Ectodermal cell (in vitro differentiated cells): Measurements from ENCODE around the gene LPCAT4.
"Not testable (repeated sequence)": the region's sequence is repeated elsewhere in the genome, so short reads cannot be mapped to it uniquely, and the experiment has no call there.

Source experiments
- H3K27ac ChIP-seq: 2 replicates; pipeline ENCODE4 v1.7.0; 2013; ENCODE audit warnings: mild to moderate bottlenecking, low read depth, low read length; ENCODE audit not compliant: insufficient read depth, poor library complexity, severe bottlenecking
- H3K27me3 ChIP-seq: 2 replicates; pipeline ENCODE4 v1.7.0; 2013; ENCODE audit warnings: mild to moderate bottlenecking, low read length; ENCODE audit not compliant: insufficient read depth, control insufficient read depth, poor library complexity, severe bottlenecking
- H3K36me3 ChIP-seq: one replicate; pipeline ENCODE4 v1.7.0; 2013; ENCODE audit warnings: low read length; ENCODE audit not compliant: control insufficient read depth, insufficient read depth
- H3K4me1 ChIP-seq: one replicate; pipeline ENCODE4 v1.7.0; 2013; ENCODE audit warnings: low read length; ENCODE audit not compliant: control insufficient read depth, insufficient read depth
- H3K4me3 ChIP-seq: 2 replicates; pipeline ENCODE4 v1.7.0; 2013; ENCODE audit warnings: low read depth, low read length, control low read depth; ENCODE audit not compliant: insufficient read depth
- H3K9me3 ChIP-seq: 2 replicates; pipeline ENCODE4 v1.7.0; 2013; ENCODE audit warnings: mild to moderate bottlenecking, low read length, moderate library complexity; ENCODE audit not compliant: control insufficient read depth
- WGBS, 2 experiments: methylation state at CpG; one replicate each; pipeline ENCODE4 v1.1.7; 2013; ENCODE audit warnings: missing lambda C conversion rate in 2 of 2; 5-methylcytosine and 5-hydroxymethylcytosine counted together

LPCAT4 gene

DNA sequence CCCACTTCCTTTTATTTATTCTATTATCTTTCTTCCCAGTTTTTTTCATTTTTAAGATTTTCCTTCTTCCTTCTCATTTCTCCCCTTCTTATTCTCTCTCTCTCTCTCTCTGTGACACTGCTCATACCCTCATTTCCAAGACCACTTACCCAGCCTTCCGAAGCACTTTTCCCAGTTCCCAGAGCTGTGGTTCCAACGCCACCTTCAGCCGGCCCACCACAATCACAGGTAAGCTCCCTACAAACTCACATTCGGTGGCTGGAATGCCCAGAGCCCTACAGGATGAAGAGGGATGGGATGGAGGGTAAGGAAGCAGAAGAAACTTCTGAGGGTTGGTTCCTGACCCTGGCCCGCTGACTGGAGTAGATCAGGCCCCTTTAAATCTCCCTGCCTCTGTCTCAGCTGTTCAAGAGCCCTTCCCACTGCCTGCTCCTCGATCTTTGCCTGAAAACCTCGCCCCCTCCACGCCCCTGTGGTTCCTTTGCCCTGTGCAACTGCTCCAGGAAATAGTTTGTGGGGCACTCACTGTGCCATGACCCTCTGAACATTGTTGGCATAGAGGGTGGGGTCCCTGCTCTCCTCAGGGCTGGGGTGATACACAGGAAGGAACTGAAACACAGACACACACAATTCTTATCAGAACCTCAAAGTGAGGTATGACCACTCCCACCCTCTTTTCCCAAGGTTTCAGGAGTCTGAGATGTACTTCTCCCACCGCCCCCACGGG, 4.8 kb downstream of the LPCAT4 start:
- peaks cover 10% of the 10 kb centered on the region for H3K4me1 ChIP-seq
- H3K36me3 ChIP-seq, result peaks cover 15% of the 10 kb centered on the region
- no peak overlapping the region for H3K4me3 ChIP-seq
- H3K27ac ChIP-seq, result no peak overlapping the region
- WGBS, 2 experiments, result 89 to 91% methylated on average over 9 to 10 of the region's 10 CpGs
- no peaks in the 10 kb centered on the region for H3K27me3 ChIP-seq
- H3K9me3 ChIP-seq, result no peaks in the 10 kb centered on the region

DNA sequence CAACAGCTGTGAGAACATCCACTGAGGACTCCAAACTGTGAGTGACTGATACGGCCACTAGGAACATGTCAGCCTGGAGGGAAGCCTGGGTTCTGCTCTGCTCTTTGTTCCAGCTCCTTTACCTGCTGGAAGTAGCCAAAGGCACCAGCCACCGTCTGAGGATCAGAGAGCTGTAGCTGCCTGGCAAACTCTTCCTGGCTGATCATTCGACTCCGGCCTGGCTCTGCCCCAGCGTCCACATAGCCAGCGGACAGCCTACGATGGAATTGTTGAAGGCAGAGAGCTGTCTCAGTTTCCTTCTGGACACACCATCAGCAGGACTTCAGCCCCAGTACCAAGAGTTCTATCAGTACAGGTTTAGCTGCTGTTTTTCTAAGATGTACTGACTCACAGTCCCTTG, 5.7 kb downstream of the LPCAT4 start:
- no peak overlapping the region for H3K4me3 ChIP-seq
- 95 to 96% methylated on average over 7 of the region's 7 CpGs for WGBS, 2 experiments
- no peaks in the 10 kb centered on the region for H3K27me3 ChIP-seq
- no peaks in the 10 kb centered on the region for H3K9me3 ChIP-seq
- peaks cover 21% of the 10 kb centered on the region for H3K36me3 ChIP-seq
- H3K4me1 ChIP-seq, result peaks cover 10% of the 10 kb centered on the region
- H3K27ac ChIP-seq, result no peak overlapping the region

DNA sequence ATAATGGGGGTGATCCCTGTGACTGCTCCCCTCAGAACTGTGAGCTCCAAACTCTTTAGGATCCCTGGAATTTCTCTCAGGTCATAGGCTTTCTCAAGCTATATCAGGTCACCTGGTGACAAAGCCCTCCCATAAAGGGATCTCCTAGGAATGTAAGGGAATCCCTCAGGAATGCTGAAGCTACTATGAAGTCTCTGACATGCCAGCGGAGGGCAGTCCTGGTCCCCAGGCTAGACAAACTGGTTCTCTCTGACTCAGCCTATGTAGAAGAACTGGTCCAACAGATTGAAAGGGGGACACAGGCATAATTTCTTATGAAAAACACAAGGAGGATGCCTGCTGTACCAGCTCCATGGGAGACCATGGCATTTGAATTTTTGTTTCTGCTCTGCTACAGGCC, 6.7 kb downstream of the LPCAT4 start:
- whole genome bisulfite sequencing, 2 experiments, result 78 to 84% methylated on average over 1 of the region's 1 CpG
- H3K4me1 ChIP-seq, result peaks cover 2% of the 10 kb centered on the region
- H3K27ac ChIP-seq, result no peak overlapping the region
- H3K9me3 ChIP-seq, result no peaks in the 10 kb centered on the region
- no peaks in the 10 kb centered on the region for H3K27me3 ChIP-seq
- H3K4me3 ChIP-seq, result no peak overlapping the region
- peaks cover 21% of the 10 kb centered on the region for H3K36me3 ChIP-seq

DNA sequence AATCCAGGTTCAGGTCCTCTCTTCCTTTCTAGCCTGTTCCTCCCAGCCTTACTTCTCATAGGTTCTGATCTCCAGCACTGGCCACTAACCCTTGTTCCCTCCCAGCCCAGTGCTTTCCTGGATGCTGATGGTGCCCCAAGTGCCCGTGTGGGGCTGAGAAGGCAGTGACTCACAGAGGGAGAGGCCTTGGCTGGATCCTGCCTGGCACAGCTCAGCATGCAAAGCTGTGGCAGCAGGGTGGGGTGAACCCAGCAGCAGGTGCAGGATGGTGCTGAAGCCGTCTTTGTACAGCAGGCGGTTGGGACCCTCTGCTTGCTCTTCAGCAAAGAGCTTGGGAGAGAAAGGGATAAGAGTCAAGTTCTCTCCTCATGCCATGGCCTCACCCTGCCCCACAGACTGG, 7.6 kb downstream of the LPCAT4 start:
- Histone ChIP-seq H3K4me1 (no peaks in the 10 kb centered on the region), H3K9me3 (no peaks in the 10 kb centered on the region), H3K36me3 (peaks cover 21% of the 10 kb centered on the region), H3K27ac (no peak overlapping the region), H3K4me3 (no peak overlapping the region), H3K27me3 (no peaks in the 10 kb centered on the region)
- WGBS, 2 experiments, result 97% methylated on average over 3 of the region's 3 CpGs

DNA sequence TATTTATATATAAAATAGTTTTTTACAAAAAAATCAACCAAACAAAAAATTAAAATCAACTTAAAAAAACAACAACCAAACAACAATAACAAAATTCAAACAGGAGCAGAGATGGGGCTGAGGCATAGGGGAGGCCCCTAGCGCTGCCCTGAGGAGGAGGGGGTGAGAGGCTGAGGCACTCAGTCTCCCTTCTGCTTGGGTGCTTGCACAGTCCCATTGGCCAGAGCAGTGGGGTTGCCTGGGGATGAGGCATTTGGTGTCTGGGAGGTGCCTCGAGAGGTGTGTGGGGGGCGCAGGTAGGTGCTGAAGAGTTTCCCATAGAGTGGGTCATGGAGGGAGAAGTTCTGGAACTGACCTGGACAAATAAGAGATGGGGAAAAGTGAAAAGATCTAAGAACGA, 8.0 kb downstream of the LPCAT4 start:
- Histone ChIP-seq H3K9me3 (no peaks in the 10 kb centered on the region), H3K36me3 (peaks cover 21% of the 10 kb centered on the region), H3K4me3 (no peak overlapping the region), H3K27me3 (no peaks in the 10 kb centered on the region), H3K4me1 (no peaks in the 10 kb centered on the region), H3K27ac (no peak overlapping the region)
- 91 to 95% methylated on average over 4 of the region's 4 CpGs for WGBS, 2 experiments

DNA sequence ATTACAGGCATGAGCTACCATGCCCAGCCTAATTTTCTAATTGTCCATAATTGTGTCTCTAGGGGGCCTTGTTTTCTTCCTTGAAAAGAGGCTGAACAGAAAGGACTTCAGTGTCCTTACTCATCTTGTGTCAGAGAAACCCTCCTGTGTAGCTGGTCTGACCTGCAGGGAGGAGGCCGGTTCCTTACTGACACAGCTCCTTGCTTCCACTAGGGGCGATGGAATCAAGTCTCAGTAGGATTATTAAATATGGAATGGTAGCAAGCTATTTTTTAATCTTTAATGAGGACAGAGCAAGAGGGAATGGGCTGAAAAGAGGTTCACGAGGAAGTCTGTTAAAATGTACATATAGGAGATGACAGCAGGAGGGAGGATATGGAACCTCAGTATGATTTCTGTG, 8.6 kb downstream of the LPCAT4 start:
- H3K4me3 ChIP-seq, result no peak overlapping the region
- 83 to 89% methylated on average over 3 of the region's 3 CpGs for WGBS, 2 experiments
- H3K27ac ChIP-seq, result no peak overlapping the region
- H3K4me1 ChIP-seq, result no peaks in the 10 kb centered on the region
- no peaks in the 10 kb centered on the region for H3K27me3 ChIP-seq
- no peaks in the 10 kb centered on the region for H3K9me3 ChIP-seq
- peaks cover 21% of the 10 kb centered on the region for H3K36me3 ChIP-seq

DNA sequence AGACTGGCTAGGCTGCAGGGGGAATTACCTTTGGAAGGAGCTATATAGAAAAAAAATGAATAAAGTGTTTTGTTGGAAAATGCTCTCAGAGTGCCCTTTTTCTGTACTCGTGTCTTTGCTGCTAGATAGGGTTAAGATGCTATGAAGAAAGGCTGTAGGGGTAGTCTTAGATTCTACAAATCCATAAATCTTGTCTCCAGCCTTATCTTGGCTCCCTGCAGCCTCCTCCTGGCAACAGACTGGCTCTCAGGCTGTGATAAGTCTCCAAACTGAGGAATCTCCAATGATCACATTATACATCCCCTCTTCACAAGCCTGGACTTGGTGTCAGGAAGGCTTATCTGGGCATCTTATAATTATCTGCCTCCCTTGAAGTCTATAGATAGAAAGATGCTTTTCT, 9.3 kb downstream of the LPCAT4 start:
- Histone ChIP-seq H3K27me3 (no peaks in the 10 kb centered on the region), H3K4me1 (no peaks in the 10 kb centered on the region), H3K9me3 (no peaks in the 10 kb centered on the region), H3K4me3 (no peak overlapping the region), H3K27ac (no peak overlapping the region), H3K36me3 (peaks cover 21% of the 10 kb centered on the region)
- WGBS, 2 experiments, result 69 to 91% methylated on average over 1 of the region's 1 CpG

DNA sequence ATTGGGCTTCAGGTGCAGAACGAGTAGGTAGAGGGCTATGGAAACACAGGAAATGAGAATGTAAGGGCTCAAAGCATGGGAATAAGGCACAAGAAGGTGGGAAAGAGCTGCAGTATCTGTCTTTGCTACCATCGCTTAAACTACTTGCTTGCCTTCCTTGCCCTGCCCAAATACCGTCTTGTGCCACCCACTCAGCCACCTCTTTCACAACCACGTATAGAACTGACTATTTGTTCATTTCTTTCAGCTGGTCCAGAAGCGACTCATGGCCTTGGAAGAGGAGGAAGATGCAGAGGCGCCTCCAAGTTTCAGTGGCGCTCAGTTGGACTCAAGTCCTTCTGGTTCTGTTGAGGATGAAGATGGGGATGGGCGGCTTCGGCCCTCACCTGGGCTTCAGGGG, 11.8 kb downstream of the LPCAT4 start:
- H3K9me3 ChIP-seq, result no peaks in the 10 kb centered on the region
- H3K4me3 ChIP-seq, result no peak overlapping the region
- H3K27ac ChIP-seq, result no peak overlapping the region
- WGBS, 2 experiments, result 93 to 96% methylated on average over 9 of the region's 9 CpGs
- no peaks in the 10 kb centered on the region for H3K27me3 ChIP-seq
- H3K36me3 ChIP-seq, result peaks cover 21% of the 10 kb centered on the region
- no peaks in the 10 kb centered on the region for H3K4me1 ChIP-seq

DNA sequence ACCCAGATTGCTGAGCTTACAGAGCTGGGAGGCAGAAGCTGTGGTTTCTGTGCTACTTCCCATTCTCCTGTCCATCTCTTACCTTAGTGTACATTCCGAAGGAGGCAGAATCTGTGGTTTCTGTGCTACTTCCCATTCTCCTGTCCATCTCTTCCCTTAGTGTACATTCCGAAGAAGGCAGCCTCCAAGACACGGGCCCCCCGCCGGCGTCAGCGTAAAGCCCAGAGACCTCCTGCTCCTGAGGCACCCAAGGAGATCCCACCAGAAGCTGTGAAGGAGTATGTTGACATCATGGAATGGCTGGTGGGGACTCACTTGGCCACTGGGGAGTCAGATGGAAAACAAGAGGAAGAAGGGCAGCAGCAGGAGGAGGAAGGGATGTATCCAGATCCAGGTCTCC, 12.7 kb downstream of the LPCAT4 start:
- Histone ChIP-seq H3K4me1 (no peaks in the 10 kb centered on the region), H3K36me3 (peaks cover 18% of the 10 kb centered on the region), H3K4me3 (no peak overlapping the region), H3K9me3 (no peaks in the 10 kb centered on the region), H3K27ac (no peak overlapping the region), H3K27me3 (no peaks in the 10 kb centered on the region)
- 98% methylated on average over 7 of the region's 7 CpGs for WGBS, 2 experiments

DNA sequence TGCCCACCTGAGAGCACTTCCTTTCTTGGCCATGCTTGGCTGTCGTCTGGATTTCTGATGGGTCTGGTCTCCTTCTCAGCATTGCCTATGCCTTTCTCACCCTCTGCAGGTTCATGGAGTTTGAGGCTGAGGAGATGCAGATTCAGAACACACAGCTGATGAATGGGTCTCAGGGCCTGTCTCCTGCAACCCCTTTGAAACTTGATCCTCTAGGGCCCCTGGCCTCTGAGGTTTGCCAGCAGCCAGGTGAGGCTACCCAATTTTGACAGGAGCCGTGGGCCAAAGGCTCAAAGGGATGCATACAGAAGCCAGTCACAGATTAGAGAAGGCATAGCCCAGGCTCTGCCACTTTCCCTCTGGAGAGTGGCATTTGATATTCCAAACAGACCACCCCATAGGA, 13.4 kb downstream of the LPCAT4 start:
- Histone ChIP-seq H3K4me3 (no peak overlapping the region), H3K27me3 (no peaks in the 10 kb centered on the region), H3K9me3 (no peaks in the 10 kb centered on the region), H3K27ac (no peak overlapping the region), H3K36me3 (peaks cover 14% of the 10 kb centered on the region), H3K4me1 (no peaks in the 10 kb centered on the region)
- 76 to 81% methylated on average over 2 of the region's 2 CpGs for WGBS, 2 experiments

DNA sequence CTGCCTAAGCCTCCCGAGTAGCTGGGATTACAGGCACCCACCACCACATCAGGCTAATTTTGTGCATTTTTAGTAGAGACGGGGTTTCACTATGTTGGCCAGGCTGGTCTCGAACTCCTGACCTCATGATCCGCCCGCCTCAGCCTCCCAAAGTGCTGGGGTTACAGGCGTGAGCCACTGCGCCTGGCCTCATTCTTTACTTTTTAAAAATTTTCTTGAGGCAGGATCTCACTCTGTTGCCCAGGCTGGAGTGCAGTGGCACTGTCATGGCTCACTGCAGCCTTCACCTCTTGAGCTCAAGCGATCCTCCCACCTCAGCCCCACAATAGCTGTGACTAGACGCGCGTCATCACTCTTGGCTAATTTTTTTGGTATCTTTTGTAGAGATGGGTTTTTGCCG, 14.0 kb downstream of the LPCAT4 start:
- WGBS, 2 experiments, result 87 to 88% methylated on average over 12 of the region's 12 CpGs
- H3K9me3 ChIP-seq, result not testable (repeated sequence)

More for the DNA sequence above, 14.0 kb downstream of the LPCAT4 start:
- H3K36me3 ChIP-seq, result peaks cover 13% of the 10 kb centered on the region
- H3K27ac ChIP-seq, H3K4me1 ChIP-seq, H3K27me3 ChIP-seq, H3K4me3 ChIP-seq: not testable (repeated sequence)
